MM.1S (cell line): ENCODE results near the gene STIM1.

Experiments
- CTCF ChIP-seq: fragments of 300-600 bp; sonication (generic); IDR thresholded peaks from 2 replicates; pipeline ENCODE4 v1.5.1; 2016; ENCODE audit warnings: antibody characterized with exemption, low read length, mixed read lengths
- EZH2 ChIP-seq: fragments of 300-600 bp; sonication (generic); optimal IDR thresholded peaks from 2 replicates; pipeline ENCODE3; 2017; ENCODE audit warnings: low read depth, mild to moderate bottlenecking, antibody characterized with exemption, low read length, mixed read lengths

- TF ChIP-seq CTCF (no peak), EZH2 (no peak)
These were observed 215.9 kb downstream of the STIM1 start for GRCh38 chr11:4071325-4071724.
